Natural killer cell (primary cell): ENCODE results near the gene ATP6V0A1. TPM values are rescaled to one million over a fixed set of nuclear protein-coding genes. Genes with fewer than 3 reads are reported as not detected.

Source experiments
- ATAC-seq, 3 donors: fragments of 150-1000 bp in 2 of 3; fragments of 200-7000 bp in 1 of 3; cut with Tn5 transposase; 1 replicate in 1 of 3; 2 replicates in 2 of 3; pipeline ENCODE4 v1.10.0; 2021; ENCODE audit warnings: mild to moderate bottlenecking in 2 of 3, moderate library complexity in 2 of 3
- DNase-seq, 2 donors: peaks; one replicate each; pipeline versions ENCODE4 v3.0.0 to v3.0.0-alpha.2; 2013 to 2021; ENCODE audit warnings: mixed read lengths in 1 of 2
- H3K27ac ChIP-seq: one replicate; pipeline ENCODE4 v1.5.1; 2013; ENCODE audit warnings: mild to moderate bottlenecking, low read length
- H3K27me3 ChIP-seq: one replicate; pipeline ENCODE4 v1.6.1; 2013; ENCODE audit warnings: low read length; ENCODE audit not compliant: control insufficient read depth, insufficient read depth
- H3K36me3 ChIP-seq: one replicate; pipeline ENCODE4 v1.6.1; 2013; ENCODE audit warnings: low read length; ENCODE audit not compliant: control insufficient read depth, insufficient read depth
- H3K4me1 ChIP-seq: one replicate; pipeline ENCODE4 v1.6.1; 2013; ENCODE audit warnings: low read length; ENCODE audit not compliant: control insufficient read depth, insufficient read depth
- H3K4me3 ChIP-seq: one replicate; pipeline ENCODE4 v1.5.1; 2013; ENCODE audit warnings: low read length
- H3K9me3 ChIP-seq: one replicate; pipeline ENCODE4 v1.6.1; 2013; ENCODE audit warnings: low read length; ENCODE audit not compliant: control insufficient read depth, insufficient read depth
- H3K27ac Mint-ChIP-seq, 2 donors: one replicate each; pipeline ENCODE4 v1.8.0; 2022; ENCODE audit warnings: mild to moderate bottlenecking in 2 of 2, mixed read lengths in 2 of 2, moderate library complexity in 1 of 2
- H3K27me3 Mint-ChIP-seq, 2 donors: one replicate each; pipeline ENCODE4 v1.8.0; 2022; ENCODE audit warnings: low read depth in 2 of 2, mixed read lengths in 2 of 2
- H3K36me3 Mint-ChIP-seq: one replicate; pipeline ENCODE4 v1.8.0; 2022; ENCODE audit warnings: mixed read lengths
- H3K4me1 Mint-ChIP-seq, 2 donors: one replicate each; pipeline ENCODE4 v1.8.0; 2022; ENCODE audit warnings: mixed read lengths in 2 of 2
- H3K4me3 Mint-ChIP-seq: one replicate; pipeline ENCODE4 v1.8.0; 2022; ENCODE audit warnings: mild to moderate bottlenecking, moderate library complexity, mixed read lengths
- H3K9me3 Mint-ChIP-seq, 2 donors: one replicate each; pipeline ENCODE4 v1.8.0; 2022; ENCODE audit warnings: mixed read lengths in 2 of 2
- WGBS: methylation state at CpG from one replicate; pipeline ENCODE4 v1.1.7; 2013; ENCODE audit warnings: missing lambda C conversion rate; ENCODE audit not compliant: insufficient coverage; 5-methylcytosine and 5-hydroxymethylcytosine counted together
- intact Hi-C: fragments of 100-400 bp; cut with micrococcal nuclease; formaldehyde crosslinking; loops from one replicate; pipeline ENCODE4 v1.14.2; 2022
- total RNA-seq, 4 donors: library from RNA; stranded (reverse); fragments of 120-200 nt in 1 of 4; gene quantifications; one replicate each; pipeline versions ENCODE4 v1.2.3 to v1.2.4, GENCODE V29; 2013 to 2022
- TF ChIP-seq, protein P1 (sequence below): fragments of 200-600 bp; IDR thresholded peaks from one replicate; pipeline ENCODE4 v1.8.0; 2022; ENCODE audit warnings: antibody characterized with exemption

The ATP6V0A1 gene
- total RNA-seq, 3 donors from 2014 or later (not counting 1 experiment from before 2014, with no cell fraction given), result 4.8 to 33.5 (median 7.5) TPM

GRCh38 chr17:42561897-42562387, 103.3 kb downstream of the ATP6V0A1 start, which contains the start of gene COASY:
Gene COASY, plus strand, starts transcription at chr17:42562148. Its CDS starts 475 bp downstream, at chr17:42562623.
- H3K36me3 Mint-ChIP-seq, result no peaks in the 10 kb centered on the region

GRCh38 chr17:42562388-42563142, 103.9 kb downstream of the ATP6V0A1 start:
- TF ChIP-seq, protein P1, sequence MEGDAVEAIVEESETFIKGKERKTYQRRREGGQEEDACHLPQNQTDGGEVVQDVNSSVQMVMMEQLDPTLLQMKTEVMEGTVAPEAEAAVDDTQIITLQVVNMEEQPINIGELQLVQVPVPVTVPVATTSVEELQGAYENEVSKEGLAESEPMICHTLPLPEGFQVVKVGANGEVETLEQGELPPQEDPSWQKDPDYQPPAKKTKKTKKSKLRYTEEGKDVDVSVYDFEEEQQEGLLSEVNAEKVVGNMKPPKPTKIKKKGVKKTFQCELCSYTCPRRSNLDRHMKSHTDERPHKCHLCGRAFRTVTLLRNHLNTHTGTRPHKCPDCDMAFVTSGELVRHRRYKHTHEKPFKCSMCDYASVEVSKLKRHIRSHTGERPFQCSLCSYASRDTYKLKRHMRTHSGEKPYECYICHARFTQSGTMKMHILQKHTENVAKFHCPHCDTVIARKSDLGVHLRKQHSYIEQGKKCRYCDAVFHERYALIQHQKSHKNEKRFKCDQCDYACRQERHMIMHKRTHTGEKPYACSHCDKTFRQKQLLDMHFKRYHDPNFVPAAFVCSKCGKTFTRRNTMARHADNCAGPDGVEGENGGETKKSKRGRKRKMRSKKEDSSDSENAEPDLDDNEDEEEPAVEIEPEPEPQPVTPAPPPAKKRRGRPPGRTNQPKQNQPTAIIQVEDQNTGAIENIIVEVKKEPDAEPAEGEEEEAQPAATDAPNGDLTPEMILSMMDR, result no peak
- no peaks in the 10 kb centered on the region for H3K9me3 Mint-ChIP-seq
- H3K9me3 ChIP-seq, result no peaks in the 10 kb centered on the region
- intact Hi-C loops, result loop anchor here (2.0 kb wide), 1 partner anchor 16 kb away; no protein-coding TSS in a partner anchor
- ATAC-seq, result no peak
- peak overlapping the region; percentile 96 for H3K4me3 Mint-ChIP-seq
- H3K36me3 ChIP-seq, result peaks cover 24% of the 10 kb centered on the region
- H3K27ac ChIP-seq, result peak overlapping the region; percentile 82
- H3K27me3 ChIP-seq, result no peaks in the 10 kb centered on the region
- peaks cover 47% of the 10 kb centered on the region for H3K4me1 ChIP-seq
- DNase-seq, result peak in 1 of 2 donors; percentile 16
- H3K4me3 ChIP-seq, result peak overlapping the region; percentile 95
- H3K36me3 Mint-ChIP-seq, result no peaks in the 10 kb centered on the region
- no peaks in the 10 kb centered on the region for H3K27me3 Mint-ChIP-seq
- peak overlapping the region; percentile 90 to 94 for H3K27ac Mint-ChIP-seq
- WGBS, result 20% methylated on average over 48 of the region's 48 CpGs
- H3K4me1 Mint-ChIP-seq, result peaks cover 33 to 38% of the 10 kb centered on the region in 2 donors

More at GRCh38 chr17:42561897-42562387, 103.3 kb downstream of the ATP6V0A1 start, which contains the start of gene COASY:
- WGBS, result under 1% methylated on average over 26 of the region's 26 CpGs
- Mint-ChIP-seq H3K27ac (peak within 1 kb of the TSS; percentile 90 to 94), H3K4me1 (peaks cover 30 to 35% of the 10 kb centered on the region in 2 donors), H3K27me3 (no peaks in the 10 kb centered on the region), H3K4me3 (peak within 1 kb of the TSS; percentile 96), H3K9me3 (no peaks in the 10 kb centered on the region)
- Histone ChIP-seq H3K27me3 (no peaks in the 10 kb centered on the region), H3K9me3 (no peaks in the 10 kb centered on the region), H3K27ac (peak within 1 kb of the TSS; percentile 82), H3K36me3 (peaks cover 24% of the 10 kb centered on the region), H3K4me3 (peak within 1 kb of the TSS; percentile 95), H3K4me1 (peaks cover 44% of the 10 kb centered on the region)
- TF ChIP-seq, protein P1, result no peak
- intact Hi-C loops, result loop anchor here (2.0 kb wide), 1 partner anchor 17 kb away; no protein-coding TSS in a partner anchor
- peak; percentile 75 to 78 (median 78) for ATAC-seq
- peak; percentile 90 to 97 for DNase-seq

DNA sequence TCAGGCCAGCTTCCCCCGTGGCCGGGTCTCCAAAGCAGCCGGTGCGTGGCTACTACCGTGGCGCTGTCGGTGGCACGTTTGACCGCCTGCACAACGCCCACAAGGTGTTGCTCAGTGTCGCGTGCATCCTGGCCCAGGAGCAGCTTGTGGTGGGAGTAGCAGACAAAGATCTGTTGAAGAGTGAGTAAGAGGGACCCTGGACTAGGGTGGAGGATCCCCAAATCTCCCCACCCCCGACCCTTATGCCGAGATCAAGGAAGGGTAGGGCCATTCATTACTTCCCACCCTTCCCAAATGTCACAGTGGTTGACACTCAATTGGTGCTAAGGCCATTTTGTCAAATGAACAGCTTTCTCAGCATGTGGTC, 104.4 kb downstream of the ATP6V0A1 start:
- intact Hi-C loops, result loop anchor here (2.0 kb wide), 1 partner anchor 16 kb away; no protein-coding TSS in a partner anchor
- Histone ChIP-seq H3K36me3 (peaks cover 24% of the 10 kb centered on the region), H3K4me1 (peaks cover 53% of the 10 kb centered on the region), H3K9me3 (no peaks in the 10 kb centered on the region), H3K27me3 (no peaks in the 10 kb centered on the region), H3K27ac (no peak overlapping the region), H3K4me3 (peak overlapping the region; percentile 95)
- ATAC-seq, result no peak
- no peaks in the 10 kb centered on the region for H3K27me3 Mint-ChIP-seq
- H3K9me3 Mint-ChIP-seq, result no peaks in the 10 kb centered on the region
- DNase-seq, result no peak
- H3K4me1 Mint-ChIP-seq, result peaks cover 37 to 43% of the 10 kb centered on the region in 2 donors
- 74% methylated on average over 14 of the region's 14 CpGs for WGBS
- peak overlapping the region; percentile 90 to 94 for H3K27ac Mint-ChIP-seq
- H3K36me3 Mint-ChIP-seq, result no peaks in the 10 kb centered on the region
- H3K4me3 Mint-ChIP-seq, result peak overlapping the region; percentile 77
- TF ChIP-seq, protein P1, result no peak
